ENCODE results near the gene ABLIM1. TPM values are rescaled to one million over a fixed set of nuclear protein-coding genes. Genes with fewer than 3 reads are reported as not detected.

The ABLIM1 gene
- total RNA-seq, 4 donors from 2014 or later, result 75.2 to 172 (median 110) TPM

DNA sequence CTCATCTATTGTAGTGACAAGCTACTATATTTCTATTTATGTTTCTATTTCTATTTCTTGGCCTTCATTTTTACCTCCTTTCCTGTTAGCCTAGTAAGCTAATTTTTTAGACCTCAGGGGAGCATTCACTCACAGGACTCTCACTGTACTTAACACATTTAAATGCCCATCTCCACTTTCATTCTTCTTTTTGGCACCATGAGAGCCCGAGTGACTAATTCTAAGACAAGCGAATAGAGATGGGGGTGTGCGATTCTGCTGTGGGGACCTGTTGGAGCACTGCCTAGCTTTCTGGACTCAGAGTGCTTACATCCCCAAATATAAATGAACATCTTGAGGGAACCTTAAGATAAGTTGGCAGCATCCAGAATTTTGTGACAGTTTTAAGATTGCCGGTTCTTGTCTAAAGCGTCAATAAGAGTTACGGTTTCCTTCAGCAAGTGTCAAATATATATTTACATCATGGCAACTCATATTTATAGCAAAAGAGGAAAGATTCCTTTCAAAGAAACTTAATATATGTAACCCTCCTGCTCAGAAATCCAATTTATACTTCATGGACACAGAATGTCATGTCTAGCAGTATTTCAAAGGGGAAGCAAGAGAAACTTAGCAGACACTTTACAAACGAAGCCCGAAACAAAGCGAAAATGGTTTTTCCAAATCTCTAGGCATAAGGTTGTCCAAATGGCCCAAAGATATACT, 199.7 kb downstream of the ABLIM1 start:
- no peak for TF ChIP-seq POLR2A (IDR thresholded peaks at IDR 0.05)
- Histone ChIP-seq H3K4me3 (no peak overlapping the region), H3K4me1 (peaks cover 0 to 3% (median 0%) of the 10 kb centered on the region in 3 donors), H3K9me3 (no peaks in the 10 kb centered on the region), H3K27me3 (no peaks in the 10 kb centered on the region), H3K27ac (no peak overlapping the region), H3K36me3 (peaks cover 0 to 36% of the 10 kb centered on the region in 2 donors)
- 78 to 89% methylated on average over 9 of the region's 9 CpGs for WGBS, 2 donors (ENCODE audit: low coverage in 1 of 2)
- no peak for ATAC-seq

DNA sequence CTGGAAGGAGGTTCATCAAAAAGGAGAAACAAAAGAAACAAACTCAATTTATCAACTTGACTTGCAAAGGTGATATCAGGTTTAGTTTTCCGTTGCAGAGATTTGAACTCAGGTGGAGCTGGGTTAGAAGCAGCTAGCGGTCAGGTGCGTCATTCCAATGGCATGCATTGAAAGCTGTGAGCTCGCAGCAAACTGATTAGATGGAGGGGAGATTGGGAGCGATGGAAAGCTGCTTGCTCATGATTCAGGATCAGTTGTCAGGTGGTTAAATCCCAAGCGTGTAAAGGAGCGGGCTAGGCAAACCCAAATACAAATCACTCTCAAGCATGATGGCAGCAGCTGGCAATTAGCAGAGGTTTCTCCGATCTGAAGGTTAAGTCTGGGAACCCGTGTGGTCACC, 204.5 kb downstream of the ABLIM1 start:
- TF ChIP-seq POLR2AphosphoS5 (IDR thresholded peaks at IDR 0.05) (no peak), CTCF (IDR thresholded peaks at IDR 0.05) (no peak), POLR2A (IDR thresholded peaks at IDR 0.05) (no peak), EP300 (IDR thresholded peaks at IDR 0.05) (no peak)
- Histone ChIP-seq H3K4me1 (peaks cover 0 to 8% (median 0%) of the 10 kb centered on the region in 3 donors), H3K9me3 (no peaks in the 10 kb centered on the region), H3K4me3 (no peak overlapping the region), H3K36me3 (peaks cover 0 to 28% of the 10 kb centered on the region in 2 donors), H3K27me3 (no peaks in the 10 kb centered on the region), H3K27ac (no peak overlapping the region)
- WGBS, 2 donors (ENCODE audit: low coverage in 1 of 2), result 89 to 95% methylated on average over 1 to 9 of the region's 9 CpGs
- no peak for ATAC-seq

GRCh38 chr10:114448897-114449296, 209.2 kb downstream of the ABLIM1 start:
- no peak for ATAC-seq

DNA sequence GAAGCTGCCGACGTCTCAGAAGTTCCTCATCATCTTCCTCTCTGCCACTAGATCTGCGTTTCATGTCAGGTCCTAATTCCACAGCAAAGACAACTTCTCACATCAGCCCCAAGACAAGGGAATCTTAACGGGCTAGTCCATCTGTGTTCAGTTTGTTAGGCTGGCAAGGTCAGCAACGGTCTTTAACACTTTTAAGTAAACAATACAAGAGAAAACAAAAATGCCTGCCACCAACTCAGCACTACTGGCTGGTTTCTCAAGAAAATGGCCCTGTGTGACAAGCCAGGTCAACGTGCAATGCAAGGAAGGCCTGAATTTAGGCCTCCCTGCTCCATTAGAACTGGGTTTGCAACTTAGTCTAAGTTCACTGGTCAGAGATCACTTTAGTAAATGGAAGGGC, 212.7 kb downstream of the ABLIM1 start:
- Histone ChIP-seq H3K9me3 (no peaks in the 10 kb centered on the region), H3K27me3 (no peaks in the 10 kb centered on the region), H3K27ac (no peak overlapping the region), H3K36me3 (peaks cover 0 to 66% of the 10 kb centered on the region in 2 donors), H3K4me3 (no peak overlapping the region), H3K4me1 (peaks cover 0 to 8% (median 0%) of the 10 kb centered on the region in 3 donors)
- WGBS, 2 donors (ENCODE audit: low coverage in 1 of 2), result 68 to 71% methylated on average over 4 to 6 of the region's 6 CpGs
- TF ChIP-seq POLR2AphosphoS5 (IDR thresholded peaks at IDR 0.05) (no peak), EP300 (IDR thresholded peaks at IDR 0.05) (no peak), POLR2A (IDR thresholded peaks at IDR 0.05) (no peak), CTCF (IDR thresholded peaks at IDR 0.05) (no peak)
- ATAC-seq, result no peak

More at GRCh38 chr10:114448897-114449296, 209.2 kb downstream of the ABLIM1 start:
- 60 to 87% methylated on average over 2 of the region's 2 CpGs for WGBS, 2 donors (ENCODE audit: low coverage in 1 of 2)
- no peak overlapping the region for H3K27ac ChIP-seq
- no peak overlapping the region for H3K4me3 ChIP-seq
- peaks cover 0 to 8% (median 0%) of the 10 kb centered on the region in 3 donors for H3K4me1 ChIP-seq
- TF ChIP-seq POLR2AphosphoS5 (IDR thresholded peaks at IDR 0.05), result no peak
- no peak for TF ChIP-seq EP300 (IDR thresholded peaks at IDR 0.05)
- TF ChIP-seq POLR2A (IDR thresholded peaks at IDR 0.05), result no peak
- TF ChIP-seq CTCF (IDR thresholded peaks at IDR 0.05), result no peak
- H3K36me3 ChIP-seq, result peaks cover 0 to 58% of the 10 kb centered on the region in 2 donors
- no peaks in the 10 kb centered on the region for H3K27me3 ChIP-seq
- no peaks in the 10 kb centered on the region for H3K9me3 ChIP-seq

GRCh38 chr10:114444819-114445218, 213.3 kb downstream of the ABLIM1 start:
- TF ChIP-seq CTCF (IDR thresholded peaks at IDR 0.05), result no peak
- TF ChIP-seq EP300 (IDR thresholded peaks at IDR 0.05), result no peak
- TF ChIP-seq POLR2AphosphoS5 (IDR thresholded peaks at IDR 0.05), result no peak
- TF ChIP-seq POLR2A (IDR thresholded peaks at IDR 0.05), result no peak
- Histone ChIP-seq H3K27me3 (no peaks in the 10 kb centered on the region), H3K36me3 (peaks cover 0 to 71% of the 10 kb centered on the region in 2 donors), H3K27ac (no peak overlapping the region), H3K9me3 (no peaks in the 10 kb centered on the region), H3K4me1 (peaks cover 0 to 7% (median 0%) of the 10 kb centered on the region in 3 donors), H3K4me3 (no peak overlapping the region)
- no peak for ATAC-seq
